PC-3 (cell line): ENCODE data around the gene ZBTB37.

ENCODE experiments used
- CTCF ChIP-seq: fragments of 300-600 bp; sonication (generic); conservative IDR thresholded peaks from 2 replicates; pipeline ENCODE4 v1.5.1; 2017; ENCODE audit warnings: antibody characterized with exemption, low read depth, mild to moderate bottlenecking, low read length
- EZH2 ChIP-seq: fragments of 300-600 bp; sonication (generic); IDR thresholded peaks from one replicate; pipeline ENCODE4 v1.6.1; 2017; ENCODE audit warnings: antibody characterized with exemption, mild to moderate bottlenecking, low read length; ENCODE audit not compliant: unreplicated experiment
- EZH2phosphoT487 ChIP-seq: fragments of 300-600 bp; sonication (generic); IDR thresholded peaks from 2 replicates; pipeline ENCODE4 v1.6.1; 2018; ENCODE audit warnings: mild to moderate bottlenecking, antibody characterized with exemption, low read length, borderline replicate concordance

- TF ChIP-seq CTCF (no peak), EZH2 (no peak), EZH2phosphoT487 (no peak)
Measured at GRCh38 chr1:173856014-173856413, 12.2 kb upstream of the ZBTB37 start.
